Activated naive CD4-positive, alpha-beta T cell (primary cell): ENCODE results near the gene RMND5B.
"Not testable (repeated sequence)": the region's sequence is repeated elsewhere in the genome, so short reads cannot be mapped to it uniquely, and the experiment has no call there.

Experiments used
- DNase-seq, 4 experiments: peaks; one replicate each; lab custom pipeline; 2025; lab: John Stamatoyannopoulos, UW

RMND5B gene

DNA sequence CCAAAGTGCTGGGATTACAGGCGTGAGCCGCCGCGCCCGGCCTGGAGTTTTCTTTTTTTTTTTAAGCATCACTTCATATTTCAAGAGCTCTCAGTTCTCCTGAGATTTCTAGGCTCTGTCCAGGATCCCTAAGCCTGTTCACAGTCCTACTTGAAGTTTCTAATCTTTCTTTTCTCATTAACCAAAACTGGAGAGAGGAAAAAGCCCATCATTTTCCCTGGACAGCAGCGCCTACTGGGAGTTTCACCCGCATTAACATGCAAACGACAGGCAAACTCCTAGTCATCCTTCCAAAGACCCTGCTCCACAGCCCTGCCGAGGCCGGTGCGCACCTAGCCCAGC is 609 bp upstream of the RMND5B start:
- not testable (repeated sequence) for DNase-seq

- DNase-seq = no peak
Measured at GRCh38 chr5:178131446-178131996, 707 bp downstream of the RMND5B start.

GRCh38 chr5:178136990-178137389 is 6.2 kb downstream of the RMND5B start:
- DNase-seq = no peak

DNA sequence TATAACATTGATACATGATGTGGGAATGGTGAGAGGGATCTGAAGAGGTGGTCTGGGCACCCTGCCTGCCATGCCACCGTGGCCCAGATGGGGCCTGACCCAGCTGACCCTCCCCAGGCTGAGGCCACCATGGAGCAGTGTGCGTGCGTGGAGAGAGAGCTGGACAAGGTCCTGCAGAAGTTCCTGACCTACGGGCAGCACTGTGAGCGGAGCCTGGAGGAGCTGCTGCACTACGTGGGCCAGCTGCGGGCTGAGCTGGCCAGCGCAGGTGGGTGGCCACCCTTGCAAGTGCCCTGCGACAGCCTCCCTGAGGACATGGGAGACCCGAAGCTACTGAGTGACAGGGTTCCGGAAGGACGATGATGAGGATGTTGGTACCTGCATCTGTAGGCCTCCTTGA is 7.2 kb downstream of the RMND5B start:
- DNase-seq = no peak

GRCh38 chr5:178141550-178141949 is 10.7 kb downstream of the RMND5B start:
- no peak for DNase-seq

DNA sequence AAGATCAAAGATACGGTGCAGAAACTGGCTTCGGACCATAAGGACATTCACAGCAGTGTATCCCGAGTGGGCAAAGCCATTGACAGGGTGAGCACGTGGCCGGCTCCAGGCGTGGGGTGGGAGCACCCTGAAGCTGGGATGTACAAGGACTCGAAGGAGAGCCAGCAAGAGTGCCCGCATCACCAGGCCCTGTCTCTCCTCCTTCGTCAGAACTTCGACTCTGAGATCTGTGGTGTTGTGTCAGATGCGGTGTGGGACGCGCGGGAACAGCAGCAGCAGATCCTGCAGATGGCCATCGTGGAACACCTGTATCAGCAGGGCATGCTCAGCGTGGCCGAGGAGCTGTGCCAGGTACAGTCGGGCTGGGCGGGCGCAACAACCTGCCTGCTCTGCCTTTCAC is 11.8 kb downstream of the RMND5B start:
- DNase-seq = no peak

DNA sequence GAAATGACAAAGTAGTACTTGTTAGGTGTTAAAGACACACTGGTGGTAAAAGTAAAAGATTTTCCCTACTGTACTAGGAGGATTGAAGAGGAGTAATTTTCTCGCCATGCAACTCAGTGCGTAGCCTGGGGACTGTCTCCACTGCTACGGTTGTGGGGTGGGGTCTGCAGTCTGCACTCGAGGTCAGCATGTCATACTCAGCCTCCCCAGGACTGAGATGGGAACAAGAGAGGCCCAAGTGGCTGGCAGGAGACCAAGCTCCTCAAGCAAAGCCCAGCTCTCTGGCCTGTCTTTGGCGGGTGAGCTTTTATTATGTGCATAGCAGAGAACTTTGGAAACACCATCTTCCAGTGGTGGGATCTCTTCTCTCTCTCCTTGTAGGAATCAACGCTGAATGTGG is 12.4 kb downstream of the RMND5B start:
- DNase-seq = no peak

DNA sequence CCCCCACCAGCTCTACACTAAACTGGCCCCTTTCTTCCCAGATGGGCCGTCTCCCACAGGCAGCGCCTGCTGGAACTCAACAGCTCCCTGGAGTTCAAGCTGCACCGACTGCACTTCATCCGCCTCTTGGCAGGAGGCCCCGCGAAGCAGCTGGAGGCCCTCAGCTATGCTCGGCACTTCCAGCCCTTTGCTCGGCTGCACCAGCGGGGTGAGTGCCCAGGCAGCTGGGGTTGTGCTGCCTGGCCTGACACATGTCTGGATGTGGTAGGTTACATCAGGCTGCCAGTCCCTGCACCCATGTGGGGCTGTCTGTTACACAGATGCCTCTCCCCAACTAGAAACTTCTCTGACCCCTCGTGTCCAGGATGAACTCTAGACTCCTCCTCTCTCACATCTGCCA is 13.1 kb downstream of the RMND5B start:
- DNase-seq = no peak

GRCh38 chr5:178145965-178146820 is 15.4 kb downstream of the RMND5B start:
- DNase-seq = peak; percentile 25 to 73 (median 46)

- no peak for DNase-seq
Measured at GRCh38 chr5:178147406-178147805, 16.6 kb downstream of the RMND5B start.

GRCh38 chr5:178149199-178149932 is 18.6 kb downstream of the RMND5B start:
- no peak for DNase-seq

- no peak for DNase-seq
Measured at GRCh38 chr5:178150977-178151734, 20.3 kb downstream of the RMND5B start.

- no peak for DNase-seq
Measured at GRCh38 chr5:178152491-178153444, 22.0 kb downstream of the RMND5B start.

DNA sequence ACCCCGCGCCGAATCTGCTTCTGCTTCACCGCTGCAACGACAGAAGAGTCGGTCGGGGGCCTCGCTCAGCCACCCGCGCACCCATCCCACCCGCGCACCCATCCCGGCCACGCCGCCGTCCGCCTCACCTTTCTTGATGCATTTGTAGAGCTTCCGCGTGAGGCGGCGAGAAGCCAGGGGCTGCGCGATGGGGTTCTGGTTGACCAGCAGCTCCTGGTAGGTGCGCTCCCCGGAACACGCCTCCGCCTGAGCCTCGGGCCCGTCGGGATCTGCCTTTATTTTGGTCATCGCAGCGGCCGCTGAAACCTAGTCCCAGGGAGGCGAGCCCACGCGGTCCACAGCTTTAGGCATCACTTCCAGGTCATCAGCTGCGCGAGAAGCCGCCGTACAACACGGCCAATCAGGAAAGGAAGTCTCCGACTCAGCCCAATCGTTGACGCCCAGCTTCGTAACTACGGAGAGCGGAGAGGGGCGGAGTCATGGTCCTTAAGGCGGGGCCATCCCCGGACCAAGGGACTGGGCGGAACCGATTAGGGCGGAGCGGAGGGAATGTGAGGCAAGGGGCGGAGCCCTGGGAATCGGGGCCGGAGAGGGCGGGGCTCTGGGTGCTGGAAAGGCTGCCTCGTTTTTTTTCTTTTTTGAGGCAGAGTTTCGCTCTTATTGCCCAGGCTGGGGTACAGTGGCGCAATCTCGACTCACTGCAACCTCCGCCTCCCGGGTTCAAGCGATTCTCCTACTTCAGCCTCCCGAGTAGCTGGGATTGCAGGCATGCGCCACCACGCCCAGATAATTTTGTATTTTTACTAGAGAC is 22.9 kb downstream of the RMND5B start, which contains the start of gene NHP2:
NHP2 (minus strand) TSS at position 356 of the 811 bp plus-strand sequence; CDS start at position 288, 68 bp downstream.
- DNase-seq = peak; percentile 83 to 95 (median 92)

DNA sequence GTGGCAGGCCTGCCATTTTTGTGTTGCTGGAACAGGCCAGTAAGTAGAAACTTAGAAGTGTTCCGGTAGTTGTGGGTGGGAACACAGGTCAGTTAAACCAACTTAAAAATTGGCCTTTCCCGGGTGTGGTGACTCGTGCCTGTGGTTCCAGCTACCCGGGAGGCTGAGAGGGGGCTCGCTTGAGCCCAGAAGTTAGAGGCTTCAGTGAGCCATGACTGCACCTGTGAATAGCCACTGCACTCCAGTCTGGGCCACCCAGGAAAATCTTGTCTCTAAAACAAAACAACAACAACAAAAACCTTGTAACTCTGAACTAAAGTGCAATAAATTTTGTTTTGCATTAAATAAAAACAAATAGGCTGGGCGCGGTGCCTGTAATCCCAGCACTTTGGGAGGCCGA is 24.3 kb downstream of the RMND5B start:
- no peak for DNase-seq

GRCh38 chr5:178160176-178160575 is 29.4 kb downstream of the RMND5B start:
- no peak for DNase-seq

DNA sequence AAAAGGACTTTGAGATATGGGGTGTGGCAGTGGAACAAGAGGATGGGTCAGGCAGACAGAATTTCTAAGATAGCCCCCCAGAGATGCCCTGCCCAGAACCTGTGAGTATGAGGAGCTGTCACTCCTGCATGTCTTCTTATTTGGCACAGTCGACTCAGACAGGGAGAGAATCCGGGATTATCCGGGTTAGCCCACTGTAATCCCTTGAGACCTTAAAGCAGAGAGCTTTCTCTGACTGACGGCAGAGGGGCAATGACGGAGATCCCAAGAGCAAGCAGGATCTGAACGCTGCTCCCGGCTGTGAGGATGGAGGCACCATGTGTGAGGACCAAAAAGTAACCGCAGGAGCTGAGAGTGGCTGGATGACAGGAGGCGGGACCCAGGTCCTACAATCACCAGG is 31.7 kb downstream of the RMND5B start:
- no peak for DNase-seq

GRCh38 chr5:178163772-178164735 is 33.2 kb downstream of the RMND5B start:
- peak; percentile 93 to 95 (median 94) for DNase-seq

DNA sequence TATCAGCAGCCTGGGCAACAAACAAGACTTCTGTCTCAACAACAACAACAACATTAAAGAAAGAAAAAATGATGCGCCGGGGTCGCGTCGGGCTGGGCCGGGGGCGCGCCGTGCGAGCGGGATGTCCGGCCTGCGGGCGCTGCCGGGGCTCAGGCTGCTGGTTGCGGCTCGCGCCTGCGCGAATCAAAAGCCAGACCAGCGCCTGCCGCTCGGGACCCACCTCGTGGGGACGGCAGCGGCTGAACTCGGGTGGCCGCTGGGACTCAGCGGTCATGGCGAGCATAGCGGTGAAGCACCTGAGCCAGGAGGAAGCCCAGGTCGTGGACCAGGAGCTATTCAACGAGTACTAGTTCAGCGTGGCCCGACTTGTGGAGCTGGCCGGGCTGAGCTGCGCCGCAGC is 34.8 kb downstream of the RMND5B start:
- DNase-seq = no peak
